ENCODE data around the gene LIMA1.

GRCh38 chr12:50263832-50264231, 19.5 kb downstream of the LIMA1 start:
- TF ChIP-seq POLR2AphosphoS5 (IDR thresholded peaks at IDR 0.05), result no peak
- no peak for TF ChIP-seq EZH2 (IDR thresholded peaks at IDR 0.05; ENCODE audit: borderline replicate concordance, insufficient read depth, low read length, poor library complexity, severe bottlenecking)

Data from neural cell (in vitro differentiated cells).